SK-N-SH (cell line): ENCODE results near the gene GLYR1. TPM values are rescaled to one million over a fixed set of nuclear protein-coding genes. Genes with fewer than 3 reads are reported as not detected.

Experiments used
- CTCF ChIA-PET: fragments of 300-600, 350-600 bp; formaldehyde crosslinking; extraction: SDS; loops from one replicate; lab custom pipeline; 2021; lab: Yijun Ruan, JAX
- POLR2A ChIA-PET: fragments of 350-600 bp; sonication (Branson Sonifier 250); formaldehyde crosslinking; extraction: SDS; loops from one replicate; lab custom pipeline; 2020; ENCODE audit warnings: antibody characterized with exemption, inconsistent platforms; lab: Yijun Ruan, JAX
- DNase-seq: peaks from one replicate; pipeline ENCODE4 v3.0.0; 2012
- H2AFZ ChIP-seq: fragments of 200-600 bp; sonication (generic); 2 replicates; pipeline ENCODE4 v1.8.1; 2016; ENCODE audit warnings: antibody characterized with exemption, mild to moderate bottlenecking, low read depth
- H3F3A ChIP-seq: fragments of 200-600 bp; sonication (generic); replicated peaks from 2 replicates; pipeline ENCODE3; 2016; ENCODE audit warnings: antibody characterized with exemption, mild to moderate bottlenecking; ENCODE audit not compliant: insufficient read depth
- H3K27ac ChIP-seq, 2 experiments: fragments of 200-500 bp in 1 of 2; fragments of 200-600 bp in 1 of 2; sonication (Bioruptor generic) in 1 of 2; sonication (generic), shearing (Covaris generic) in 1 of 2; 2 replicates each; pipeline versions ENCODE4 v1.5.1 to v1.6.1; 2014 to 2016; ENCODE audit warnings: low read depth in 2 of 2, inconsistent platforms in 1 of 2, low read length in 1 of 2, mild to moderate bottlenecking in 1 of 2, mixed read lengths in 1 of 2
- H3K27me3 ChIP-seq: fragments of 200-600 bp; sonication (generic), shearing (Covaris generic); 2 replicates; pipeline ENCODE4 v1.6.1; 2016; ENCODE audit warnings: mixed run types; ENCODE audit not compliant: insufficient read depth
- H3K36me3 ChIP-seq, 2 experiments: fragments of 200-500 bp in 1 of 2; fragments of 200-600 bp in 1 of 2; sonication (Bioruptor generic) in 1 of 2; sonication (generic) in 1 of 2; replicated peaks in 1 of 2; 2 replicates each; pipeline versions ENCODE3 to v1.5.1; 2014 to 2016; ENCODE audit warnings: low read length in 1 of 2, mild to moderate bottlenecking in 1 of 2; ENCODE audit not compliant: insufficient read depth in 2 of 2, control insufficient read depth in 1 of 2
- H3K4me1 ChIP-seq, 2 experiments: fragments of 200-500 bp in 1 of 2; fragments of 200-600 bp in 1 of 2; sonication (Bioruptor generic) in 1 of 2; sonication (generic), shearing (Covaris generic) in 1 of 2; 2 replicates each; pipeline versions ENCODE4 v1.5.1 to v1.6.1; 2014 to 2016; ENCODE audit warnings: low read depth in 1 of 2, low read length in 1 of 2, mixed run types in 1 of 2; ENCODE audit not compliant: insufficient read depth in 2 of 2, control insufficient read depth in 1 of 2
- H3K4me2 ChIP-seq: fragments of 200-600 bp; sonication (generic), shearing (Covaris generic); 2 replicates; pipeline ENCODE4 v1.6.1; 2017; ENCODE audit warnings: mixed run types
- H3K4me3 ChIP-seq, 2 experiments: fragments of 200-500 bp in 1 of 2; fragments of 200-600 bp in 1 of 2; sonication (Bioruptor generic) in 1 of 2; sonication (generic), shearing (Covaris generic) in 1 of 2; 2 replicates each; pipeline versions ENCODE4 v1.5.1 to v1.8.1; 2014 to 2016; ENCODE audit warnings: low read depth in 2 of 2, inconsistent platforms in 1 of 2, low read length in 1 of 2, mild to moderate bottlenecking in 1 of 2, mixed read lengths in 1 of 2, moderate library complexity in 1 of 2
- H3K79me2 ChIP-seq: fragments of 200-600 bp; sonication (generic); 2 replicates; pipeline ENCODE4 v1.8.1; 2017; ENCODE audit warnings: mild to moderate bottlenecking; ENCODE audit not compliant: insufficient read depth
- H3K9ac ChIP-seq: fragments of 200-600 bp; sonication (generic); 2 replicates; pipeline ENCODE4 v1.6.1; 2017; ENCODE audit warnings: mixed run types
- H3K9me2 ChIP-seq: fragments of 200-600 bp; sonication (generic); 2 replicates; pipeline ENCODE4 v1.6.1; 2017; ENCODE audit warnings: mixed run types
- H3K9me3 ChIP-seq: fragments of 200-600 bp; sonication (generic); 2 replicates; pipeline ENCODE4 v1.6.1; 2017; ENCODE audit warnings: mixed run types, mild to moderate bottlenecking, moderate library complexity
- H4K20me1 ChIP-seq: fragments of 200-600 bp; sonication (generic); 2 replicates; pipeline ENCODE4 v1.6.1; 2017; ENCODE audit warnings: mild to moderate bottlenecking, mixed run types; ENCODE audit not compliant: insufficient read depth
- ELF1 ChIP-seq: IDR thresholded peaks from 2 replicates; pipeline ENCODE4 v1.4.0; 2012
- FOXM1 ChIP-seq: IDR thresholded peaks from 2 replicates; pipeline ENCODE4 v1.4.0; 2012; ENCODE audit warnings: low read depth, mild to moderate bottlenecking
- GABPA ChIP-seq: IDR thresholded peaks from 2 replicates; pipeline ENCODE4 v1.4.0; 2012; ENCODE audit warnings: low read depth, mild to moderate bottlenecking
- IRF3 ChIP-seq: fragments of 150-350 bp; IDR thresholded peaks from 2 replicates; pipeline ENCODE4 v1.6.1; 2016; ENCODE audit warnings: mild to moderate bottlenecking, low read depth, low read length
- JUND ChIP-seq: IDR thresholded peaks from 2 replicates; pipeline ENCODE4 v1.4.0; 2012
- NFIC ChIP-seq: IDR thresholded peaks from 2 replicates; pipeline ENCODE4 v1.4.0; 2012; ENCODE audit warnings: borderline replicate concordance
- PBX3 ChIP-seq: IDR thresholded peaks from 2 replicates; pipeline ENCODE4; 2012
- RAD21 ChIP-seq: IDR thresholded peaks from 2 replicates; pipeline ENCODE4 v1.6.1; 2012; ENCODE audit warnings: mild to moderate bottlenecking, low read length
- SMC3 ChIP-seq: IDR thresholded peaks from 2 replicates; pipeline ENCODE4 v1.6.1; 2012; ENCODE audit warnings: low read depth, low read length, improper control_type of control experiment
- TEAD4 ChIP-seq: IDR thresholded peaks from 2 replicates; pipeline ENCODE4 v1.4.0; 2012; ENCODE audit warnings: mild to moderate bottlenecking, borderline replicate concordance; ENCODE audit not compliant: insufficient read depth
- USF1 ChIP-seq: IDR thresholded peaks from 2 replicates; pipeline ENCODE4 v1.4.0; 2012; ENCODE audit warnings: low read depth, borderline replicate concordance
- USF2 ChIP-seq: fragments of 150-350 bp; IDR thresholded peaks from 2 replicates; pipeline ENCODE4 v1.6.1; 2017; ENCODE audit warnings: antibody characterized with exemption, low read length, low read depth, borderline replicate concordance
- WGBS: methylation state at CpG from one replicate; pipeline ENCODE4 v1.1.6; 2017; ENCODE audit warnings: low lambda C conversion rate; 5-methylcytosine and 5-hydroxymethylcytosine counted together
- polyA plus RNA-seq, 3 experiments: library from polyadenylated mRNA; depleted of rRNA; stranded (reverse); fragments of >200 nt; gene quantifications; 2 replicates each; pipeline ENCODE4 v1.2.3, GENCODE V29; 2012

The GLYR1 gene
- polyA plus RNA-seq, 1 of the 3 experiments (the other 2 are of a cell fraction): 40.1 TPM

GRCh38 chr16:4783251-4783950 lies 63.7 kb downstream of the GLYR1 start:
- no peak overlapping the region for H3K4me2 ChIP-seq
- no peak overlapping the region for H3K4me3 ChIP-seq
- peaks cover 0 to 8% of the 10 kb centered on the region in 2 experiments; a peak in 1 of 4 replicates for H3K4me1 ChIP-seq
- no peaks in the 10 kb centered on the region for H3K79me2 ChIP-seq
- no peaks in the 10 kb centered on the region for H3K9me3 ChIP-seq
- H3F3A ChIP-seq: no peaks in the 10 kb centered on the region
- H3K9ac ChIP-seq: no peak overlapping the region
- H3K27me3 ChIP-seq: no peaks in the 10 kb centered on the region
- H3K27ac ChIP-seq: no peak overlapping the region
- POLR2A ChIA-PET: no interaction called here
- no peak overlapping the region for H2AFZ ChIP-seq
- TF ChIP-seq RAD21 (no peak), USF1 (no peak), FOXM1 (no peak), IRF3 (no peak), USF2 (no peak), TEAD4 (no peak), GABPA (no peak)
- TF ChIP-seq, all 33 proteins: peak for 0
- H4K20me1 ChIP-seq: no peaks in the 10 kb centered on the region
- no peaks in the 10 kb centered on the region for H3K9me2 ChIP-seq
- CTCF ChIA-PET: interaction anchor here (0.7 kb wide), 1 partner anchor 10 kb away, joined by 3 read pairs; no protein-coding TSS in a partner anchor
- WGBS: 72% methylated on average over 21 of the region's 25 CpGs
- H3K36me3 ChIP-seq: no peaks in the 10 kb centered on the region
- DNase-seq: no peak

GRCh38 chr16:4780235-4780634 lies 66.9 kb downstream of the GLYR1 start:
- no peaks in the 10 kb centered on the region for H3K9me3 ChIP-seq
- CTCF ChIA-PET: no interaction called here

More at GRCh38 chr16:4780235-4780634, 66.9 kb downstream of the GLYR1 start:
- H2AFZ ChIP-seq: no peak overlapping the region
- no peaks in the 10 kb centered on the region for H3F3A ChIP-seq
- no peaks in the 10 kb centered on the region for H3K4me1 ChIP-seq
- H3K27ac ChIP-seq: no peak overlapping the region
- H3K9me2 ChIP-seq: no peaks in the 10 kb centered on the region
- no peaks in the 10 kb centered on the region for H4K20me1 ChIP-seq
- DNase-seq: no peak
- no peak overlapping the region for H3K9ac ChIP-seq
- no peaks in the 10 kb centered on the region for H3K79me2 ChIP-seq
- no peak overlapping the region for H3K4me2 ChIP-seq
- H3K27me3 ChIP-seq: no peaks in the 10 kb centered on the region
- WGBS: 74% methylated on average over 4 of the region's 4 CpGs
- no peak overlapping the region for H3K4me3 ChIP-seq
- no peak for TF ChIP-seq NFIC
- no peak for TF ChIP-seq ELF1
- TF ChIP-seq JUND: no peak
- TF ChIP-seq TEAD4: no peak
- no peak for TF ChIP-seq GABPA
- no peak for TF ChIP-seq SMC3
- no peak for TF ChIP-seq PBX3
- POLR2A ChIA-PET: no interaction called here
- H3K36me3 ChIP-seq: no peaks in the 10 kb centered on the region
